Urinary bladder (tissue), 4 donors: ENCODE measurements around the gene LRIF1. TPM values are rescaled to one million over a fixed set of nuclear protein-coding genes. Genes with fewer than 3 reads are reported as not detected.
"Not testable (repeated sequence)": the region's sequence is repeated elsewhere in the genome, so short reads cannot be mapped to it uniquely, and the experiment has no call there.

Source experiments
- DNase-seq: peaks from one replicate; pipeline ENCODE4 v3.0.0-alpha.2; 2015; ENCODE audit errors: extremely low spot score
- H3K27ac ChIP-seq: one replicate; pipeline ENCODE4 v1.5.1; 2013; ENCODE audit warnings: low read depth, mild to moderate bottlenecking, moderate library complexity
- H3K36me3 ChIP-seq: one replicate; pipeline ENCODE4 v1.6.1; 2013; ENCODE audit warnings: mild to moderate bottlenecking, moderate library complexity; ENCODE audit not compliant: insufficient read depth
- H3K4me1 ChIP-seq: one replicate; pipeline ENCODE4 v1.6.1; 2013; ENCODE audit warnings: mild to moderate bottlenecking, moderate library complexity; ENCODE audit not compliant: insufficient read depth
- H3K4me3 ChIP-seq: one replicate; pipeline ENCODE4 v1.5.1; 2013; ENCODE audit warnings: low read depth, low read length
- WGBS: extraction: QIAGEN DNeasy Blood & Tissue Kit; methylation state at CpG from one replicate; pipeline ENCODE4 v1.1.7; 2013; 5-methylcytosine and 5-hydroxymethylcytosine counted together
- polyA plus RNA-seq: library from polyadenylated mRNA; stranded (reverse); fragments of 200-250 nt; gene quantifications from one replicate; pipeline ENCODE4 v1.2.3, GENCODE V29; 2013
- total RNA-seq: library from RNA; depleted of rRNA; stranded (reverse); fragments of >200 nt; gene quantifications from one replicate; pipeline ENCODE4 v1.2.3, GENCODE V29; 2014
- donor health status: healthy with polysubstance abuse.
- donor health status: healthy.

LRIF1 gene
- total and polyA plus RNA-seq, 2 donors, result 7.9 to 10.6 TPM

DNA sequence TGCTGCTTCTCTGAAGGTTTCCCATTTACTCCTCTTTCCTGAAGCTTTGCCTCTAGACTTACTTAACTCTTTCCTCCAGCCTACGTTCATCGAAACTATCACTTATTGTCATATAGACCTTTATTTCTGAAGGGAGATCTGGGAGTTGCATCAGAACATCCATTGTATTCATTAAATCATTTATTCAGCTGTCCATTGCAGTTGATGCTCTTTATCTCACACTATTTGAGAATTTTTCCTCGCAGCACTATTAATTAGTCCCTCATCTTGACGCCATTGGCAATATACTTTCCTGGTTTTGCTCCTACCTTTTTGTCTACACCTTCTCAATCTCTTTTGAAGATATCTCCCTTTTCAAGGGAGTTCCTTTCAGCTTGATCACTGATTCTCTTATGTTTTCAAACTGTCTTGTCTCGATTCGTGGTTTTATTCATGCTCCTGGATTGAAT is 757 bp upstream of the LRIF1 start:
- DNase-seq, result no peak
- Histone ChIP-seq H3K36me3 (no peaks in the 10 kb centered on the region), H3K4me3 (peak overlapping the region; percentile 49), H3K4me1 (no peaks in the 10 kb centered on the region), H3K27ac (peak overlapping the region; percentile 74)
- WGBS, result 60% methylated on average over 6 of the region's 6 CpGs

DNA sequence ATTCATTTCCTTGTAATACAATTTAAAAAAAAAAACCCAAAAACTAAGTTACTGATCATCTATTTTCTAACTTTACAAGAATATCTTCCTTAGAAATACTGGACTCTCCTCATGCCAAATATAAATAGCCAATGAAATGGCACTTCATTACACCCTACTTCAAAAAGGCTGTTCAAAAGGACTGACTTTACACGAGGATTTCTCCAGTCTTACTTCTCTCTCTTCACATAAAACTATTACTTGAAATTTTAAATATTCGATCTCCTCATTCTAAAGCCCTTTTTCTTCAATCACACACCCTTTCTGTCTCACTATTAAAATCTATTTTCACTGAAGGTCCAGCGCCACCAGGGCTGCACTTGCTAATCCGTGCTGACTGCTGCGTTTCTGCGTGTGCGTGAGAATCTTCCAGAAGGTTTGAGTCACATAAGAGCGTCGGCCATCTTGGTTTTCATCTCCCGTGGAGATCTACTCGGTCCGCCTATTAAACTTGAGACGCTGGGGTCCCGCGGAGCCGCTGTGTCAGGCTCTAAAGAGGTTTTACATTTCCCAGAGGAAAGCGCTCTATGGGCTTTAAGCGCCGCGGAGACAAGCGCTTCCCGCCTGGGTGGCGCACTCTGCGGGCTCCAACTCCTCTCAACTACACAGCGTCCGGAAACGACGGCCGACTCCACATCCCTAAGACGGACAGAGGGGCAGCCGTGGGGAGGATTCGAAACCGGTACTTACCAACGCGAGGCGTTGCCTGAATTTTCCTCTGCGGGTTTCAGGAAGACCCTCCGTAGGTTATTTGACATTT is 631 bp downstream of the LRIF1 start:
- WGBS, result 5% methylated on average over 38 of the region's 38 CpGs
- H3K4me1 ChIP-seq, result no peaks in the 10 kb centered on the region
- H3K27ac ChIP-seq, result peak overlapping the region; percentile 90
- H3K36me3 ChIP-seq, result no peaks in the 10 kb centered on the region
- peak overlapping the region; percentile 49 for H3K4me3 ChIP-seq
- DNase-seq, result peak; percentile 23

DNA sequence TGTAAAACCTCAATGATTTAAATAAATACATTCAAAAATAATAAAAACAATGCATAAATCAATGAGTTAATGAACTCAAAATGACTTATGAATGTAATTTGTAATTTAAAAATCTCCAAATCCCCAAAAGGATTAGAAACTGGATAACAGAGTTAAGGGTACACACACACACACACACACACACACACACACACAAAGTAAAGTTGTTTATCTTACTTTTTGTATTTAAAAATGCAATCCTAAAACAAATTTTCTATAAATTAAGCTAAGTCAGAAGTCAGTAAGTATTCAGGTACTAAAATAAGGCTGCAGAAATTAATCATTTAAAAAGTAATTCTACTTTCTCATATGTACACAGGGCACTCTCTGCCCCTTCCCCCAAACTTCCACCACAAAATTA is 1.8 kb downstream of the LRIF1 start:
- no peak overlapping the region for H3K4me3 ChIP-seq
- no peaks in the 10 kb centered on the region for H3K36me3 ChIP-seq
- H3K27ac ChIP-seq, result no peak overlapping the region

DNA sequence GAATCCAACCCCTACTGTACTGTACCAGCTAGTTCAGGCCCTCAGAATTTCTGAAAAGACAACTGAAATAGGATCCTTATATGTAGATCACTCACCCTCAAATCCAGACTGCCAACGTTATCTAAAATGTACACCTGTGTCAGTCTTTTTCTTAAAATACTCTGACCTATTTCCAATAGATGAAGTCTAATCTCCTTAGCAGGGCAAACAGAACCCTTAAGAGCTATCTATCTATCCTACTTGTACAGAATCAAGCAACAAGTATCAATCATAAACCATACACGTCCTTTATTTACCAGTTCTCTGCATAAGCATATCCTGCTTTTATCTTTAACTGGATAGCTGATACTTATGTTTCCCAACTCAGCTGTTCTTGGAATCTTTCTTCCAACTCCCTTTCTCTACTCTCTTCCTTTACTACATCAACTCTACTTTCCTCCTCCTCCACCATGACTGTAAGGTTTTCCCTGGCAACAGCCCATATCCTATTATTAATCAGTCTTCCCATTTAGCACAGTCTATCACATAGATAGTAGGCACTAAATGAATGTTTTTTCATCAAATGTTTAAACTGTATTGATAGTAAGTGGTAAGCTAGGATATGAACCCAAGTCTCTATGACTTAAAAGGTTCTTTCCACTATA is 2.8 kb downstream of the LRIF1 start:
- DNase-seq, result no peak
- no peak overlapping the region for H3K27ac ChIP-seq
- no peaks in the 10 kb centered on the region for H3K36me3 ChIP-seq
- 91% methylated on average over 2 of the region's 2 CpGs for WGBS
- H3K4me1 ChIP-seq, result no peaks in the 10 kb centered on the region
- no peak overlapping the region for H3K4me3 ChIP-seq

More for the DNA sequence above, 1.8 kb downstream of the LRIF1 start:
- H3K4me1 ChIP-seq, result no peaks in the 10 kb centered on the region
- DNase-seq, result no peak

DNA sequence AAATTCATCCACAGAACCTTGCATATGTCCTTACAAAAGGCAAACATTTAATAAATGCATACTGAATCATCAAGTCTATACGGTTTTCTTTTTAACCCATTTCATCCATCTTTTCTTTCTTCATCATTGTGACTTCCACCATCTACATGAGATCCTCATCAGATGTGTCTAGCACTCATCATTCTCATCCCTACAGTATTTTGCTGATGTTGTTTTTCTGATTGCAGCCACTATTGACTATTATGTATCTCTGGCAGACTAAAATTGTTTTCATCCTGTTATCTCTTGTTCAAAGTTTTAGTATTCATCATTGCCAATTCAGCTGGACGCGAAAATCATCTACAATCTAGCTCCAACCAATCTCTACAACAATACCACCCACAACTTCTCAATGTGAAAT is 5.9 kb downstream of the LRIF1 start:
- H3K36me3 ChIP-seq, result no peaks in the 10 kb centered on the region
- no peak for DNase-seq
- no peak overlapping the region for H3K27ac ChIP-seq
- H3K4me3 ChIP-seq, result no peak overlapping the region
- WGBS, result 94% methylated on average over 3 of the region's 3 CpGs
- H3K4me1 ChIP-seq, result no peaks in the 10 kb centered on the region

DNA sequence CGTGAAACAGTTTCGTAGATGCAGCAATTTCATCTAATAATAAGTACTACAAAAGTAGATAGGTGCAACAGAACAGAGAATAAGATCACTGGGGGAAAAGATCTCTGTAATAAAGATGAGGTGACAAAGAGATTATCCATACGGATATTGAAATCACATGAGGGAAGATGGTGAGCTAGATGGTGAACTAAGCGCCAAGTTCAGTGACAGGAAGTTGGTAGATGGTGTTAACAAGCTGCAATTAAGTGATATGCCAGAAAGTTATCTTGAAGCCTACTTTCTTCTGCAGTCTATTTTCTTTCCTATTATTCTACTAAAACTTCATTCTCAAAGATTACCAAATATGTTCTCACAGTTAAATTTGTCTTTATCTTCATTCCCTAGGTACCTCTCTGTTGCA is 7.1 kb downstream of the LRIF1 start:
- no peaks in the 10 kb centered on the region for H3K4me1 ChIP-seq
- H3K4me3 ChIP-seq, result no peak overlapping the region
- H3K27ac ChIP-seq, result no peak overlapping the region
- H3K36me3 ChIP-seq, result peaks cover 3% of the 10 kb centered on the region
- no peak for DNase-seq
- 89% methylated on average over 4 of the region's 4 CpGs for WGBS

DNA sequence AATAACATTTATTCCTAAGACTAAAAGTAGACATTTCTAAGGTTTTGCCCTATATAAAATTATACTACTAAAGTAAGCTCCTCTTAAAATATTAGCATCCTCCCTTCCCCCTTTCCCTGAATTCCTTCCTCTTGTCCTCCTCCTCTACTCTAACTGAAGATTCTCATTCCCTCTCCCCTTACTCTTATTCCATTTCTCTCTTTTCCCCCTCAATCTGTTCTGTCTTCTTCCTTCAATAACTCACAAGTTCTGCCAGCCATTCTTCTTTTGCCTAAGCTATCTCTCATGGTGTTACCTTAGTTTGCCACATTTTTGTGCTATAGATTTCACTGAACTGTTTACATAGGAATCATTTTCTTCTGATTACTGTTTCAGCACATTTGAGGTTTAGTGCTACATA is 10.7 kb downstream of the LRIF1 start:
- Histone ChIP-seq H3K36me3 (peaks cover 6% of the 10 kb centered on the region), H3K4me1 (no peaks in the 10 kb centered on the region), H3K4me3 (no peak overlapping the region), H3K27ac (no peak overlapping the region)
- no peak for DNase-seq

DNA sequence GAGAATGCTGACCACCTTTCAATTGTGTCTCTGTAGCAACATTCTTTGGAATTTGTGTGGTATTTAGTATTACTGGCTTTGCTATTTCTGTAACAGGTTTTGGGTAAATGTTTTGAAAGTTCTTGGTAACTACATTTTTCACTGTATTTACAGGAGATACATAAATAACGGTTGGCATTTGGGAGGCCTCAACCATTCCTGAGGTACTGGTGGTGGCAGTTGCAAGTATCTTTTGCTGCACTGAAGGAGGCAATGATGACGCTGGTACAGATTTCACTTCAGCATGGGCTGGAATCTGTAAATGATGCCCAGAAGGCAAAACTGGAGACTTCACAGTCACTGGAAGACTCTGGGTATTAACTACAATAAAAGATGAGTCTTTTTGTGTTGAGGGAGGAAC is 11.7 kb downstream of the LRIF1 start:
- Histone ChIP-seq H3K36me3 (peaks cover 6% of the 10 kb centered on the region), H3K4me1 (no peaks in the 10 kb centered on the region), H3K4me3 (no peak overlapping the region), H3K27ac (no peak overlapping the region)
- 93% methylated on average over 2 of the region's 2 CpGs for WGBS
- no peak for DNase-seq

DNA sequence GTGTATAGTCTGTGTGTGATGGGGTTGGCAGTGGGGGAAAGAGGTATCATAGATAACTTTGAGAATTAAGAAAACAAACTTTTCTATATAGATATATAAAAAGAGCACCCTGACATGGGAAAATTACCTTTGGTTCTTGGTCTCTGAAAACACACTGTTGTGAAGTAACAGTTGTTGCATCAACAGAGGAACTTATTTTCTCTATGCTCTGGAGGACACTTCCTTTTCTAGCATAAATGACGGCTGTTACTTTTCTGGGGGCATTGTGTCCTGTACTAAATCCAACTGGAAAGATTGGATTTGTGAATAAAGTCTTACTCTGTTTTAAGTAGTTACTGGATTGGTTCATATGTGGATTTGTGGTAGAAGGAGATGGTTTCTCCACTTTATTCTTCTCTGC is 12.6 kb downstream of the LRIF1 start:
- H3K36me3 ChIP-seq, result peaks cover 6% of the 10 kb centered on the region
- no peak overlapping the region for H3K27ac ChIP-seq
- H3K4me3 ChIP-seq, result no peak overlapping the region
- 93% methylated on average over 1 of the region's 1 CpG for WGBS
- no peak for DNase-seq
- no peaks in the 10 kb centered on the region for H3K4me1 ChIP-seq

DNA sequence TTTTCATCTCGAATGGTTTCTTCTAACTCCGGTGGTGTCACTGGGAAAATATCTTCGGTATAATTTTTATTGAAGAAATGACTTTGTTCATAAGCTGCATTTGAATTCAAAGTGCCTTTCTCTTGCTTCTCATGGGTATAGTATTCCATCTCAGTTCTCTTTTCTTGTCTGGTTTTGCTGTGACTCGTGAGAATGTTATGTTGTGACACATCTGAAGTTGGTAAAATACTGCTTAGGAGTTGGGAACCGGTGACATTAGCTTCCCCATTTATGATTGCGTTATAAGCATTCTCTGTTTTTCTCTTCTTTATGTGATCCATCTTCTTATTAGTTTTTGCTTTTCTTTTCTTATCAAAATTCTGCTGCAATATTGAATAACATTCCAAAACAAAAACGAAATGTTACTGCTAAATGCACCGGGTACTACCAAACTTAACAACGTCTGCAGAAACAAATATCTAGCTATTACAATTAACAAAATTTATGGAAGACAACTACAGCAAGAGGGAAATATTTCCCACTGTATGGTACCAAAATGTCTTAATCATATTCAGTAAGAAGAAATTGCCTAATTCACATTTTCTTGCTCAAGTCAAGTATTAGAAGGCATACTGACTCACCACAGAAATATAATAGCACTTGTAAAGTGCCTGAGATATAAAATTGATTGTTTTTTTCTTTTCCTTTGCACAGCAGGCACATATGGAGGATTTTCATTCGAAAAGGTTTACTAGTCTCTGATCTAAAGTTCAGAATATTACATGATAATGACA is 15.5 kb downstream of the LRIF1 start:
- Histone ChIP-seq H3K27ac (no peak overlapping the region), H3K4me3 (no peak overlapping the region), H3K36me3 (peaks cover 6% of the 10 kb centered on the region), H3K4me1 (no peaks in the 10 kb centered on the region)
- no peak for DNase-seq
- 93% methylated on average over 10 of the region's 10 CpGs for WGBS

DNA sequence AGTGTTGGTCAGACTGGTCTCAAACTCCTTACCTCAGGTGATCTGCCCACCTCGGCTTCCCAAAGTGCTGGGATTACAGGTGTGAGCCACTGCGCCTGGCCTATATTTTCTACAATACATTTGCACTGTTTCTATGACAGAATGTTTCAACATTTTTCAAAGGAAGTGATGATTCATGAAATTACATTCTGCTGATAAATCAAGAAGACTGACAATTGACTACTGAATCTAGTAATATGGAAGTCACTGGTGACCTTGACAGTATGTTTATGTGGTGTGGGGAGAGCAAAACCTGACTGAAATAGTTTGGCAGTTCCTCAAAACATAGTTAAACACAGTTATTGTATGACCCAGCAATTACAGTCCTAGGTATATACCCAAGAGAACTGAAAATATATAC is 18.1 kb downstream of the LRIF1 start:
- Histone ChIP-seq H3K27ac (no peak overlapping the region), H3K4me1 (no peaks in the 10 kb centered on the region), H3K36me3 (peaks cover 3% of the 10 kb centered on the region), H3K4me3 (no peak overlapping the region)
- DNase-seq, result no peak
- 94% methylated on average over 2 of the region's 2 CpGs for WGBS

DNA sequence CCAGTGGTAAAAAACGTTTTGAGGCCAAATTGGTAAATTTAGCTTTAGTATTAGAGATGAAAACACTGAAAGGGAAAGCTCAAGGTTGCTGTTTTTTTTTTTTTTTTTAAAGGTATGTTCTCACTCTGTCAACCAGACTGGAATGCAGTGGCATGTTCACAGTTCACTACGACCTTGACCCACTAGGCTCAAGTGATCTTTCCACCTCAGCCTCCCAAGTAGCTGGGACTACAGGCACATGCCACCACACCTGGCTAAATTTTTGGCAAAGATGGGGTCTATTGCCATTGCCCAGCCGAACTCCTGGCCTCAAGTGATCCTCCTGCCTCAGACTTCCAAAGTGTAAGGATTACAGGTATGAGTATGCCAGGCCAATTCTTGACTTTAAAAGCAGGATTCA is 18.9 kb downstream of the LRIF1 start:
- peaks cover 2% of the 10 kb centered on the region for H3K36me3 ChIP-seq
- DNase-seq, result no peak
- no peaks in the 10 kb centered on the region for H3K4me1 ChIP-seq
- 56% methylated on average over 3 of the region's 3 CpGs for WGBS
- no peak overlapping the region for H3K4me3 ChIP-seq
- no peak overlapping the region for H3K27ac ChIP-seq

DNA sequence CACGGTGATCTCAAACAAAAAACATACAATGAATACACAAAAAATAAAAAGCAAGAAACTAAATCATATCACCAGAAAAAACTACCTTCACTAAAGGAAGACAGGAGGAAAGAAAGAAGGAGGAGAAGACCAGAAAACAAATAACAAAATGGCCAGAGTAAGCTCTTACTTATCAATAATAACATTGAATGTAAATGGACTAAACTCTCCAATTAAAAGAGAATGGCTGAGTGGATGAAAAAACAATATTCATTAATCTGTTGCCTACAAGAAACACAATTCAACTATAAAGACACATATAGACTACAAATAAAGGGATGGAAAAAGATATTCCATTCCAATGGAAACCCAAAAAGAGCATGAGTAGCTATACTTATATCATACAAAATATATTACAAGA is 27.2 kb downstream of the LRIF1 start:
- WGBS, result 74% methylated on average over 1 of the region's 1 CpG
- no peak for DNase-seq
- no peak overlapping the region for H3K27ac ChIP-seq
- H3K4me3 ChIP-seq, result no peak overlapping the region
- H3K4me1 ChIP-seq, result no peaks in the 10 kb centered on the region
- H3K36me3 ChIP-seq, result peaks cover 2% of the 10 kb centered on the region

DNA sequence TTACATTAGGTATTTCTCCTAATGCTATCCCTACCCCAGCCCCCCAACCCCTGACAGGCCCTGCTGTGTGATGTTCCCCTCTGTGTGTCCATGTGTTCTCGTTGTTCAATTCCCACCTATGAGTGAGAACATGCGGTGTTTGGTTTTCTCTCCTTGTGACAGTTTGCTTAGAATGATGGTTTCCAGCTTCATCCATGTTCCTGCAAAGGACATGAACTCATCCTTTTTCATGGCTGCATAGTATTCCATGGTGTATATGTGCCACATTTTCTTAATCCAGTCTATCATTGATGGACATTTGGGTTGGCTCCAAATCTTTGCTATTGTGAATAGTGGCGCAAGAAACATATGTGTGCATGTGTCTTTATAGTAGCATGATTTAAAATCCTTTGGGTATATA is 32.6 kb downstream of the LRIF1 start:
- not testable (repeated sequence) for DNase-seq, H3K36me3 ChIP-seq, H3K27ac ChIP-seq, H3K4me3 ChIP-seq, H3K4me1 ChIP-seq
- 96% methylated on average over 3 of the region's 3 CpGs for WGBS
